Measurements from ENCODE around the gene ZDHHC11B. TPM values are rescaled to one million over a fixed set of nuclear protein-coding genes. Genes with fewer than 3 reads are reported as not detected.

ZDHHC11B gene
- total RNA-seq, 2 donors from 2014 or later = 6.2 to 8.9 TPM

GRCh38 chr5:673161-673830 is 111.2 kb downstream of the ZDHHC11B start:
- TF ChIP-seq POLR2A (IDR thresholded peaks at IDR 0.05) (peak in 1 of 3 donors; percentile 25), CTCF (IDR thresholded peaks at IDR 0.05) (no peak)
- Histone ChIP-seq H3K27me3 (no peaks in the 10 kb centered on the region), H3K4me3 (no peak overlapping the region), H3K27ac (no peak overlapping the region), H3K36me3 (replicated peaks in 1 of 2; ENCODE audit: insufficient read depth in 1 of 2, low read depth in 2 of 2) (no peaks in the 10 kb centered on the region), H3K9me3 (no peaks in the 10 kb centered on the region), H3K4me1 (peaks cover 29% of the 10 kb centered on the region)
- DNase-seq = peak in 1 of 4 donors; percentile 5
- no peak for ATAC-seq
- WGBS, 2 donors = 33 to 45% methylated on average over 3 to 17 of the region's 19 CpGs
- intact Hi-C loops (cut with DNase I) = loop anchor here (2.0 kb wide), 1 partner anchor 228 kb away; no protein-coding TSS in a partner anchor

GRCh38 chr5:672329-673160 is 112.0 kb downstream of the ZDHHC11B start:
- ATAC-seq = peak; percentile 57
- intact Hi-C loops (cut with DNase I) = loop anchor here (2.0 kb wide), 1 partner anchor 228 kb away; no protein-coding TSS in a partner anchor
- H3K4me3 ChIP-seq = no peak overlapping the region

GRCh38 chr5:671459-672328 is 112.8 kb downstream of the ZDHHC11B start:
- TF ChIP-seq POLR2A (IDR thresholded peaks at IDR 0.05) (no peak), CTCF (IDR thresholded peaks at IDR 0.05) (peak; percentile 88 to 97 (median 91))
- no peak overlapping the region for H3K4me3 ChIP-seq
- ATAC-seq (peak; percentile 80), DNase-seq (peak; percentile 70 to 81 (median 76))
- H3K9me3 ChIP-seq = no peaks in the 10 kb centered on the region
- H3K4me1 ChIP-seq = peaks cover 29% of the 10 kb centered on the region
- intact Hi-C loops (cut with DNase I) = loop anchor here (2.0 kb wide), 1 partner anchor 229 kb away; no protein-coding TSS in a partner anchor
- H3K36me3 ChIP-seq (replicated peaks in 1 of 2; ENCODE audit: insufficient read depth in 1 of 2, low read depth in 2 of 2) = no peaks in the 10 kb centered on the region
- peak overlapping the region in 1 of 4 donors; percentile 6 for H3K27ac ChIP-seq
- H3K27me3 ChIP-seq = no peaks in the 10 kb centered on the region
- WGBS, 2 donors = 26 to 27% methylated on average over 2 to 26 of the region's 27 CpGs

More at GRCh38 chr5:672329-673160, 112.0 kb downstream of the ZDHHC11B start:
- DNase-seq = peak; percentile 70 to 86 (median 75)
- no peaks in the 10 kb centered on the region for H3K36me3 ChIP-seq (replicated peaks in 1 of 2; ENCODE audit: insufficient read depth in 1 of 2, low read depth in 2 of 2)
- no peaks in the 10 kb centered on the region for H3K9me3 ChIP-seq
- no peaks in the 10 kb centered on the region for H3K27me3 ChIP-seq
- 13 to 24% methylated on average over 17 to 27 of the region's 27 CpGs for WGBS, 2 donors
- peaks cover 29% of the 10 kb centered on the region for H3K4me1 ChIP-seq
- peak overlapping the region in 1 of 4 donors; percentile 6 for H3K27ac ChIP-seq
- TF ChIP-seq CTCF (IDR thresholded peaks at IDR 0.05) (no peak), POLR2A (IDR thresholded peaks at IDR 0.05) (no peak)

- Histone ChIP-seq H3K27ac (no peak overlapping the region), H3K4me3 (no peak overlapping the region), H3K27me3 (no peaks in the 10 kb centered on the region), H3K4me1 (peaks cover 29% of the 10 kb centered on the region), H3K9me3 (no peaks in the 10 kb centered on the region), H3K36me3 (replicated peaks in 1 of 2; ENCODE audit: insufficient read depth in 1 of 2, low read depth in 2 of 2) (no peaks in the 10 kb centered on the region)
- ATAC-seq = no peak
- intact Hi-C loops (cut with DNase I) = no loop called here
- TF ChIP-seq POLR2A (IDR thresholded peaks at IDR 0.05) = no peak
- no peak for TF ChIP-seq CTCF (IDR thresholded peaks at IDR 0.05)
- 61 to 70% methylated on average over 7 to 33 of the region's 33 CpGs for WGBS, 2 donors
- DNase-seq = peak in 2 of 4 donors; percentile 5 to 11
Observed at GRCh38 chr5:670396-671270, 113.9 kb downstream of the ZDHHC11B start.

Data from body of pancreas (tissue), 4 donors.